HL-60 (cell line): ENCODE measurements around the gene PTPN1.

ENCODE experiments used
- GABPA ChIP-seq: IDR thresholded peaks from 2 replicates; pipeline ENCODE4 v1.6.1; 2012; ENCODE audit warnings: low read depth
- POLR2AphosphoS5 ChIP-seq: IDR thresholded peaks from 2 replicates; pipeline ENCODE4 v1.6.1; 2012; ENCODE audit warnings: low read depth
- REST ChIP-seq: IDR thresholded peaks from 2 replicates; pipeline ENCODE4 v1.6.1; 2012; ENCODE audit warnings: low read depth; ENCODE audit not compliant: insufficient replicate concordance
- TF ChIP-seq, protein P1 (sequence below): IDR thresholded peaks from one replicate; pipeline ENCODE4 v1.5.1; 2011; ENCODE audit warnings: low read length, control low read depth, inconsistent platforms; ENCODE audit not compliant: insufficient read depth

DNA sequence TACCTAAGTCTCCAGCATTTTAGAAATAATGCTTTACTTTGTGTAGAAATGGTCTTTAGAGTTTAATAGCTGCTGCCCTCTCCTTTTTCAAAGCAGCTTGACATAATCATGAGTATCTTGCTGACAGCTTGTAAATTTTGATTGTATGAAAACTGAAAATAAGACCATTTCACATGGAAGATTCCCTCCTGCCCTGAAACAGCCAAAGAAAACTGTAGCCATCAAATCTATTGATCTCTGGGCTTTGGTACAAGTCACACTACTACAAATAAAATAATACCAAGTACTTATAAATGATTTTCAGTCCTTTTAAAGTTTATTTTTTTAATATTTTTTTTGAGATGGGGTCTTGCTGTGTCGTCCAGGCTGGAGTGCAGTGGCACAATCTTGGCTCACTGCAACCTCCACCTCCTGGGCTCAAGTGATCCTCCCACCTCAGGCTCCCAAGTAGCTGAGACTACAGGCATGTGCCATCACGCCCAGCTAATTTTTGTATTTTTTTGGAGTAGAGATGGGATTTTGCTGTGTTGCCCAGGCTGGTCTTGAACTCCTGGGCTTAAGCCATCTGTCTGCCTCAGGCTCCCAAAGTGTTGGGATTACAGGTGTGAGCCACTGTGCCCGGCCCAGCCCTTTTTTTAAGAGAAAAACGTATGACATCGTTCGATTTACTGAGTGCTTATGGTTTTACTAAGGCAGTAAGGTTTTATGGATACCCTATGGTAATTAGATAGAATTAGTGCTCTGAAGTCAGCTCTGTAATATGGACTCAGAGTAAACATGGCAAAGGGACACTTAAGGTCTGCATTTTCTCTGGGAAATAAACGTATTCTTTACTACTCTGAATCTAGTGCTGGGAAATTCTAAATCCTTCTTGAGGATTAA lies 7.0 kb downstream of the PTPN1 start:
- TF ChIP-seq, protein P1, sequence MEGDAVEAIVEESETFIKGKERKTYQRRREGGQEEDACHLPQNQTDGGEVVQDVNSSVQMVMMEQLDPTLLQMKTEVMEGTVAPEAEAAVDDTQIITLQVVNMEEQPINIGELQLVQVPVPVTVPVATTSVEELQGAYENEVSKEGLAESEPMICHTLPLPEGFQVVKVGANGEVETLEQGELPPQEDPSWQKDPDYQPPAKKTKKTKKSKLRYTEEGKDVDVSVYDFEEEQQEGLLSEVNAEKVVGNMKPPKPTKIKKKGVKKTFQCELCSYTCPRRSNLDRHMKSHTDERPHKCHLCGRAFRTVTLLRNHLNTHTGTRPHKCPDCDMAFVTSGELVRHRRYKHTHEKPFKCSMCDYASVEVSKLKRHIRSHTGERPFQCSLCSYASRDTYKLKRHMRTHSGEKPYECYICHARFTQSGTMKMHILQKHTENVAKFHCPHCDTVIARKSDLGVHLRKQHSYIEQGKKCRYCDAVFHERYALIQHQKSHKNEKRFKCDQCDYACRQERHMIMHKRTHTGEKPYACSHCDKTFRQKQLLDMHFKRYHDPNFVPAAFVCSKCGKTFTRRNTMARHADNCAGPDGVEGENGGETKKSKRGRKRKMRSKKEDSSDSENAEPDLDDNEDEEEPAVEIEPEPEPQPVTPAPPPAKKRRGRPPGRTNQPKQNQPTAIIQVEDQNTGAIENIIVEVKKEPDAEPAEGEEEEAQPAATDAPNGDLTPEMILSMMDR, result no peak
- TF ChIP-seq POLR2AphosphoS5, result no peak
- TF ChIP-seq GABPA, result no peak
- TF ChIP-seq REST, result no peak
